Osteoblast (primary cell): Measurements from ENCODE around the gene CRYZL1. TPM values are rescaled to one million over a fixed set of nuclear protein-coding genes. Genes with fewer than 3 reads are reported as not detected.
A peak's percentile ranks its signal among the peaks of the same experiment; 100 is the strongest.

Experiments
- DNase-seq: peaks from one replicate; pipeline ENCODE4 v3.0.0; 2011; ENCODE audit warnings: low spot score, mixed read lengths; ENCODE audit not compliant: insufficient read length; ENCODE audit errors: missing footprints
- H2AFZ ChIP-seq: 2 replicates; pipeline ENCODE4 v1.6.0; 2011; ENCODE audit warnings: mild to moderate bottlenecking, low read length
- H3K27ac ChIP-seq: 2 replicates; pipeline ENCODE4 v1.5.1; 2011; ENCODE audit warnings: mild to moderate bottlenecking, low read depth, low read length, moderate library complexity
- H3K27me3 ChIP-seq: 2 replicates; pipeline ENCODE4 v1.6.0; 2012; ENCODE audit warnings: mild to moderate bottlenecking, control low read depth, inconsistent platforms, low read length, moderate library complexity; ENCODE audit not compliant: insufficient read depth
- H3K36me3 ChIP-seq: 2 replicates; pipeline ENCODE4 v1.5.1; 2011; ENCODE audit warnings: mild to moderate bottlenecking, low read length, control low read depth, moderate library complexity; ENCODE audit not compliant: insufficient read depth
- H3K4me1 ChIP-seq: 2 replicates; pipeline ENCODE4 v1.5.1; 2011; ENCODE audit warnings: mild to moderate bottlenecking, low read length, control low read depth, moderate library complexity; ENCODE audit not compliant: insufficient read depth
- H3K4me2 ChIP-seq: 2 replicates; pipeline ENCODE4 v1.6.0; 2011; ENCODE audit warnings: mild to moderate bottlenecking, low read length; ENCODE audit not compliant: insufficient read depth
- H3K4me3 ChIP-seq: fragments of 200-600 bp; sonication (generic); 3 replicates; pipeline ENCODE4 v1.5.1; 2012; ENCODE audit warnings: mild to moderate bottlenecking, low read length, inconsistent platforms; ENCODE audit not compliant: insufficient read depth
- H3K79me2 ChIP-seq: 2 replicates; pipeline ENCODE4 v1.6.0; 2012; ENCODE audit warnings: mild to moderate bottlenecking, low read length, control low read depth, inconsistent platforms; ENCODE audit not compliant: insufficient read depth
- H3K9me3 ChIP-seq: 2 replicates; pipeline ENCODE4 v1.5.1; 2011; ENCODE audit warnings: low read depth, low read length, control low read depth
- H4K20me1 ChIP-seq: 2 replicates; pipeline ENCODE4 v1.6.0; 2012; ENCODE audit warnings: mild to moderate bottlenecking, low read length, control low read depth; ENCODE audit not compliant: insufficient read depth
- total RNA-seq: library from RNA; depleted of rRNA; stranded (reverse); fragments of >200 nt; gene quantifications from 2 replicates; pipeline ENCODE4 v1.2.3, GENCODE V29; 2012
- TF ChIP-seq, protein P1 (sequence below): IDR thresholded peaks from 2 replicates; pipeline ENCODE4 v1.5.1; 2011; ENCODE audit warnings: mild to moderate bottlenecking, low read depth, low read length, moderate library complexity; ENCODE audit errors: extremely low read depth

CRYZL1 gene
- total RNA-seq, 1 donor = 28.6 TPM

DNA sequence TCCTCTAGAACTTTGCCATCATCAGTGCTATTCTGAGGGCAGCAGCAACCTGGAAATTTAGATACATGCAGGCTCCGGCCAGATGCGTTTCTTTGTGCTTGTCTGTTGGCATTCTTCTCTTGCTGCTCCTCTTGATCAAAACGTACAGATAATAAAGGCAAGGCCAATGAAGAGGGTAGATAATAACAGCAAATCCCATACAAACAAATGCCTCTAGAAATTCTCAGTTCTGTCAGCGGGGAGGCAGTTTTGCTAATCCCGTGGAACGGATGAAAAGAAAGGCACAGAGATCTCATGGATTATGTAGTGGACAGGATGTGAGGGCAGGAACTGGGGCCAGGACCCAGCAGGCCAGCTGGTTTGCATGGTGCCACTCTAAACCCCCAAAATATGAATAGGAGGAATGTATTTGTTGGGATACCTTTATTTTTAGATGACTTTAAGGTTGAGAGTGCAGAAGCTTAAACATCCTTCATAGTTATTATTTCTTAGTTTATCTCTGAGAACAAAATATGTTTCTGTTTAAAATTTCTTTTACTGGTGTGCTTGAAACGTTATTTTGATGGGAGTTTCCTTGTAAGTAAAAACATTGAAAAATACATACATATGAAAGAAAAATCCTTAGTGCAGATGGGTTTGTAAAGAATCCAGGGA lies 2.2 kb upstream of the CRYZL1 start:
- DNase-seq = peak; percentile 60
- H3K36me3 ChIP-seq = no peaks in the 10 kb centered on the region
- no peaks in the 10 kb centered on the region for H3K9me3 ChIP-seq
- H2AFZ ChIP-seq = peak overlapping the region; percentile 69
- H3K79me2 ChIP-seq = peaks cover 83% of the 10 kb centered on the region
- H3K4me3 ChIP-seq = peak overlapping the region; percentile 99
- TF ChIP-seq, protein P1, sequence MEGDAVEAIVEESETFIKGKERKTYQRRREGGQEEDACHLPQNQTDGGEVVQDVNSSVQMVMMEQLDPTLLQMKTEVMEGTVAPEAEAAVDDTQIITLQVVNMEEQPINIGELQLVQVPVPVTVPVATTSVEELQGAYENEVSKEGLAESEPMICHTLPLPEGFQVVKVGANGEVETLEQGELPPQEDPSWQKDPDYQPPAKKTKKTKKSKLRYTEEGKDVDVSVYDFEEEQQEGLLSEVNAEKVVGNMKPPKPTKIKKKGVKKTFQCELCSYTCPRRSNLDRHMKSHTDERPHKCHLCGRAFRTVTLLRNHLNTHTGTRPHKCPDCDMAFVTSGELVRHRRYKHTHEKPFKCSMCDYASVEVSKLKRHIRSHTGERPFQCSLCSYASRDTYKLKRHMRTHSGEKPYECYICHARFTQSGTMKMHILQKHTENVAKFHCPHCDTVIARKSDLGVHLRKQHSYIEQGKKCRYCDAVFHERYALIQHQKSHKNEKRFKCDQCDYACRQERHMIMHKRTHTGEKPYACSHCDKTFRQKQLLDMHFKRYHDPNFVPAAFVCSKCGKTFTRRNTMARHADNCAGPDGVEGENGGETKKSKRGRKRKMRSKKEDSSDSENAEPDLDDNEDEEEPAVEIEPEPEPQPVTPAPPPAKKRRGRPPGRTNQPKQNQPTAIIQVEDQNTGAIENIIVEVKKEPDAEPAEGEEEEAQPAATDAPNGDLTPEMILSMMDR = no peak
- peak overlapping the region; percentile 68 for H3K27ac ChIP-seq
- peaks cover 20% of the 10 kb centered on the region for H4K20me1 ChIP-seq
- peaks cover 18% of the 10 kb centered on the region for H3K4me1 ChIP-seq
- no peaks in the 10 kb centered on the region for H3K27me3 ChIP-seq
- H3K4me2 ChIP-seq = peak overlapping the region; percentile 97

DNA sequence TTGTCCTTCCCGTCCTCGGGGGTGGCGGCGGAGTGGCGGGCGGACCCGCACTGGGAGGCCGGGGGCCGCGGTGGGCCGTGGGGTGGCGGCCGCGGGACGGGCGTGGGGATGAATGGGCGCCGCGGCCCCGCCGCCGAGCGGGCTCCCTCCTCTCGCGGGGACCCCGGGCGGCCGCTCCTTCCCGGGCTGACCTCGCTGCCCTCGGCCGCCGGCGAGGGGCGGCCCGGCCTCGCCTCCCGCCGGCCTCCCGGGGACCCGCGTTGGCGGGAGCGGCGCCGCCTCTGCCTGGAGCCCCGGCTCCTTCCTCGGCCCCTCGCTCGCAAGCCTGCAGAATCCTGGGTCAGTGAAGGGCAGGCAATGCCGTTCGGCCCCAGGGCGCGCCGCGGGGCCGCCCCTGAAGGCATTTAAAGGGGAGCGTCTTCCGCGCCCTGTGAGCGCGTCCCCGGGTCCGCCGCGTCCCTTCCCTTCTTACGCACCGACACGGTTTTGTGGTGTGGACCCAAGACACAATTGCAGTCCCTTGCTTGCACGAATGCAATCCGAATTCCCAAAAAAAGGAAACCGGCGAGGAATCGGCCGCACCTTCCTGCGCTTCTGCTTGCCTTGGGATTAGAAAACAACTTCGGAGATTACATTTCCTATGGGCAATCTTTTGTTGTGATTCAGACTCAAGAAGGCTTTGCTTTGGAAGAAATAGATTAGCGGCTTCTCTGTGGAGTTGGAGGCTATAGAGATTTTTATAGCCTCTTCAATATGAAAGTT lies 1.5 kb upstream of the CRYZL1 start:
- TF ChIP-seq, protein P1 = no peak
- peak overlapping the region; percentile 69 for H2AFZ ChIP-seq
- no peaks in the 10 kb centered on the region for H3K36me3 ChIP-seq
- peak overlapping the region; percentile 68 for H3K27ac ChIP-seq
- H3K4me3 ChIP-seq = peak overlapping the region; percentile 99
- H3K27me3 ChIP-seq = no peaks in the 10 kb centered on the region
- peak overlapping the region; percentile 97 for H3K4me2 ChIP-seq
- no peaks in the 10 kb centered on the region for H3K9me3 ChIP-seq
- H4K20me1 ChIP-seq = peaks cover 15% of the 10 kb centered on the region
- H3K4me1 ChIP-seq = peaks cover 18% of the 10 kb centered on the region
- DNase-seq = peak; percentile 61
- peaks cover 82% of the 10 kb centered on the region for H3K79me2 ChIP-seq

DNA sequence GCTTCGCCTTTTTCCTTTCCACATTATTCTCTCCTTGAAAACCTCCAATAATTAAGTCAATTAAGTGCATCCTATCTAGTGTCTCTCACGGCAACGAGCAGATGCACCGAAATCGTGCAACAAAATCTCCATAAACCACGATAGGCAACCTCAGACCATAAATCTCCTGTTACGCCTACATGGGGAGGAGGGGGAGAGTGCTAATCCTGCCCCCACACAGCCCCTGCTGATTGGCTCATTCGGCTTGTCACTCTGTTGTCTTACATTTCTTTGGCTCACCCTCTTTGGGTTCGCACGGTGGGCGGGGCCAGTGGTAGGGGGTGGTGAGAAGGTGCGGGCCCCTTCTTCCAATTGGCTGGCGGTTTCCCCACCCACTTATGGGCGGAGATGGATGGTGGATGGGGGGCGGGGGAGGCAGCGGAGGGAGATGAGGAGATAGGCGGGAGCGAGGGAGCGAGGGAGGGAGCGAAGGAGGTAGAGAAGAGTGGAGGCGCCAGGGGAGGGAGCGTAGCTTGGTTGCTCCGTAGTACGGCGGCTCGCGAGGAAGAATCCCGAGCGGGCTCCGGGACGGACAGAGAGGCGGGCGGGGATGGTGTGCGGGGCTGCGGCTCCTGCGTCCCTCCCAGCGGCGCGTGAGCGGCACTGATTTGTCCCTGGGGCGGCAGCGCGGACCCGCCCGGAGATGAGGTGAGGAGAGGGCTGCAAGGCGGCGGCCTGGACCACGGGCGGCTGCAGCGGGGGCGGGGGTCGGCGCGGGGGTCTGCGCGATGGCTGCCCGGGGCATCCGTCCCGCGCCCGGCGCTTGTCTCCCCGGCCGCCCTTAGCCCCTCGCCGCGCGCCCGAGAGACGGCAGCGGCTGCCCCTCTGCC lies 720 bp upstream of the CRYZL1 start, which contains the start of gene ITSN1:
ITSN1 (plus strand) TSS at position 475 of the 869 bp plus-strand sequence. CDS start 76,328 bp downstream, outside the sequence.
- Histone ChIP-seq H3K36me3 (no peaks in the 10 kb centered on the region), H4K20me1 (peaks cover 15% of the 10 kb centered on the region), H3K4me1 (peaks cover 18% of the 10 kb centered on the region), H3K4me2 (peak within 1 kb of the TSS; percentile 97), H3K27me3 (no peaks in the 10 kb centered on the region), H3K9me3 (no peaks in the 10 kb centered on the region), H3K27ac (peak within 1 kb of the TSS; percentile 97), H2AFZ (peak within 1 kb of the TSS; percentile 100), H3K79me2 (peaks cover 82% of the 10 kb centered on the region), H3K4me3 (peak within 1 kb of the TSS; percentile 99)
- TF ChIP-seq, protein P1 = no peak
- DNase-seq = peak; percentile 98
